NCI-H2196 treated with DMSO at 0.1 percent for 48 hours (cell line): ENCODE measurements around the gene CAMKK2.
"Not testable (repeated sequence)": the region's sequence is repeated elsewhere in the genome, so short reads cannot be mapped to it uniquely, and the experiment has no call there.

Experiments used
- DNase-seq: peaks from one replicate; lab custom pipeline; 2025; ENCODE audit not compliant: unreplicated experiment; lab: John Stamatoyannopoulos, UW

CAMKK2 gene

GRCh38 chr12:121248622-121249021 lies 47.9 kb downstream of the CAMKK2 start:
- no peak for DNase-seq

GRCh38 chr12:121246893-121247557 lies 49.5 kb downstream of the CAMKK2 start:
- DNase-seq: no peak

GRCh38 chr12:121245951-121246350 lies 50.6 kb downstream of the CAMKK2 start:
- DNase-seq: no peak

GRCh38 chr12:121245031-121245430 lies 51.5 kb downstream of the CAMKK2 start:
- no peak for DNase-seq

GRCh38 chr12:121241156-121241970 lies 55.1 kb downstream of the CAMKK2 start:
- no peak for DNase-seq

GRCh38 chr12:121240484-121241101 lies 55.9 kb downstream of the CAMKK2 start:
- DNase-seq: no peak

GRCh38 chr12:121240062-121240420 lies 56.5 kb downstream of the CAMKK2 start:
- no peak for DNase-seq

- no peak for DNase-seq
These were observed 57.0 kb downstream of the CAMKK2 start for GRCh38 chr12:121239351-121240061.

- DNase-seq: peak; percentile 81
These were observed 57.7 kb downstream of the CAMKK2 start for GRCh38 chr12:121238604-121239350.

GRCh38 chr12:121238086-121238485 lies 58.4 kb downstream of the CAMKK2 start:
- DNase-seq: no peak

GRCh38 chr12:121237415-121237814 lies 59.1 kb downstream of the CAMKK2 start:
- peak; percentile 57 for DNase-seq

- no peak for DNase-seq
These were observed 59.7 kb downstream of the CAMKK2 start for GRCh38 chr12:121236776-121237175.

- no peak for DNase-seq
These were observed 62.9 kb downstream of the CAMKK2 start for GRCh38 chr12:121233628-121234020.

- DNase-seq: no peak
These were observed 63.4 kb downstream of the CAMKK2 start for GRCh38 chr12:121232977-121233627.

- no peak for DNase-seq
These were observed 64.3 kb downstream of the CAMKK2 start for GRCh38 chr12:121232163-121232562.

- DNase-seq: no peak
These were observed 66.0 kb downstream of the CAMKK2 start for GRCh38 chr12:121230538-121230907.

- DNase-seq: not testable (repeated sequence)
These were observed 66.5 kb downstream of the CAMKK2 start for GRCh38 chr12:121229826-121230537.

GRCh38 chr12:121228919-121229665 lies 67.4 kb downstream of the CAMKK2 start:
- DNase-seq: no peak

- peak; percentile 69 for DNase-seq
These were observed 69.2 kb downstream of the CAMKK2 start for GRCh38 chr12:121227294-121227693.
